ENCODE data around the gene SAMD1. TPM values are rescaled to one million over a fixed set of nuclear protein-coding genes. Genes with fewer than 3 reads are reported as not detected.
A peak's percentile ranks its signal among the peaks of the same experiment; 100 is the strongest.

Gene SAMD1
- total and polyA plus RNA-seq, 2 experiments from 2014 or later: 32.2 to 69.0 TPM

- H3K9me3 Mint-ChIP-seq: no peaks in the 10 kb centered on the region
- Histone ChIP-seq H3K4me2 (no peak overlapping the region), H3K36me3 (ENCODE audit: insufficient read depth) (no peaks in the 10 kb centered on the region), H4K20me1 (replicated peaks; ENCODE audit: insufficient read depth) (no peaks in the 10 kb centered on the region), H3K9me2 (ENCODE audit: insufficient read depth) (no peaks in the 10 kb centered on the region), H3F3A (replicated peaks; ENCODE audit: low read depth) (0 out of 2 replicates have a peak, but pooled peaks cover 14% of the 10 kb centered on the region), H3K79me2 (replicated peaks; ENCODE audit: insufficient read depth) (no peaks in the 10 kb centered on the region), H3K4me3 (no peak overlapping the region), H2AFZ (no peak overlapping the region), H3K27me3 (ENCODE audit: insufficient read depth) (no peaks in the 10 kb centered on the region), H3K4me1 (ENCODE audit: insufficient read depth) (no peaks in the 10 kb centered on the region), H3K27ac (ENCODE audit: low read depth) (no peak overlapping the region)
- no peaks in the 10 kb centered on the region for H3K27me3 Mint-ChIP-seq (ENCODE audit: insufficient read depth, low read depth, poor library complexity)
- H3K4me1 Mint-ChIP-seq: no peaks in the 10 kb centered on the region
- ATAC-seq (no peak), DNase-seq (ENCODE audit: low spot score) (no peak)
- no peak overlapping the region for H3K4me3 Mint-ChIP-seq
- no peak overlapping the region for H3K27ac Mint-ChIP-seq
- TF ChIP-seq EZH2phosphoT487 (IDR thresholded peaks at IDR 0.05; ENCODE audit: unreplicated experiment) (no peak), POLR2AphosphoS5 (IDR thresholded peaks at IDR 0.05; ENCODE audit: low read depth) (no peak), ZNF331 (CRISPR knock-in tag; IDR thresholded peaks at IDR 0.05; ENCODE audit: low read depth) (no peak)
- H3K36me3 Mint-ChIP-seq (ENCODE audit: low read depth): peaks cover 8% of the 10 kb centered on the region; the same call in 2 of the 3 replicates
Measured at GRCh38 chr19:14101003-14101545, 10.5 kb upstream of the SAMD1 start.

- H3K79me2 ChIP-seq (replicated peaks; ENCODE audit: insufficient read depth): no peaks in the 10 kb centered on the region
- H3K27ac ChIP-seq (ENCODE audit: low read depth): no peak overlapping the region
- Mint-ChIP-seq H3K27ac (no peak overlapping the region), H3K36me3 (ENCODE audit: low read depth) (peaks cover 20% of the 10 kb centered on the region; the same call in 2 of the 3 replicates), H3K9me3 (peaks cover 15% of the 10 kb centered on the region), H3K4me3 (no peak overlapping the region), H3K4me1 (no peaks in the 10 kb centered on the region), H3K27me3 (ENCODE audit: insufficient read depth, low read depth, poor library complexity) (peaks cover 8% of the 10 kb centered on the region)
- no peaks in the 10 kb centered on the region for H3K27me3 ChIP-seq (ENCODE audit: insufficient read depth)
- H2AFZ ChIP-seq: no peak overlapping the region
- DNase-seq (ENCODE audit: low spot score) (peak; percentile 72), ATAC-seq (peak; percentile 86)
- no peaks in the 10 kb centered on the region for H3K36me3 ChIP-seq (ENCODE audit: insufficient read depth)
- H3F3A ChIP-seq (replicated peaks; ENCODE audit: low read depth): 0 out of 2 replicates have a peak, but pooled peaks cover 17% of the 10 kb centered on the region
- H3K9me2 ChIP-seq (ENCODE audit: insufficient read depth): no peaks in the 10 kb centered on the region
- no peak overlapping the region for H3K4me2 ChIP-seq
- no peak overlapping the region for H3K4me3 ChIP-seq
- TF ChIP-seq ZNF114 (CRISPR knock-in tag; IDR thresholded peaks at IDR 0.05) (no peak), CTCF (conservative IDR thresholded peaks at IDR 0.05; ENCODE audit: low read depth in 2 of 2) (peak; percentile 48 to 73)
- H3K4me1 ChIP-seq (ENCODE audit: insufficient read depth): no peaks in the 10 kb centered on the region
- H4K20me1 ChIP-seq (replicated peaks; ENCODE audit: insufficient read depth): no peaks in the 10 kb centered on the region; the same call in 1 of the 2 replicates
Measured at GRCh38 chr19:14097532-14098151, 7.1 kb upstream of the SAMD1 start.

- Mint-ChIP-seq H3K27ac (0 out of 2 replicates have a peak overlapping the region, but pooled peaks have one; percentile 10), H3K9me3 (peaks cover 15% of the 10 kb centered on the region), H3K36me3 (ENCODE audit: low read depth) (peaks cover 20% of the 10 kb centered on the region), H3K4me3 (no peak overlapping the region), H3K4me1 (peaks cover 7% of the 10 kb centered on the region; the same call in 2 of the 3 replicates), H3K27me3 (ENCODE audit: insufficient read depth, low read depth, poor library complexity) (peaks cover 17% of the 10 kb centered on the region)
- no peak overlapping the region for H3K4me3 ChIP-seq
- no peak overlapping the region for H3K4me2 ChIP-seq
- ATAC-seq (peak; percentile 62), DNase-seq (ENCODE audit: low spot score) (peak; percentile 61)
- peaks cover 3% of the 10 kb centered on the region for H3K4me1 ChIP-seq (ENCODE audit: insufficient read depth)
- peak; percentile 41 to 73 for TF ChIP-seq CTCF (conservative IDR thresholded peaks at IDR 0.05; ENCODE audit: low read depth in 2 of 2)
- TF ChIP-seq NANOG (IDR thresholded peaks at IDR 0.05; ENCODE audit: borderline replicate concordance): no peak
- no peak for TF ChIP-seq JUNB (IDR thresholded peaks at IDR 0.05; ENCODE audit: unreplicated experiment)
- H3K9me2 ChIP-seq (ENCODE audit: insufficient read depth): no peaks in the 10 kb centered on the region
- H3K27me3 ChIP-seq (ENCODE audit: insufficient read depth): no peaks in the 10 kb centered on the region
- H2AFZ ChIP-seq: no peak overlapping the region
- no peak overlapping the region for H3K27ac ChIP-seq (ENCODE audit: low read depth)
- 0 out of 2 replicates have a peak, but pooled peaks cover 24% of the 10 kb centered on the region for H3F3A ChIP-seq (replicated peaks; ENCODE audit: low read depth)
- no peaks in the 10 kb centered on the region; the same call in 1 of the 2 replicates for H4K20me1 ChIP-seq (replicated peaks; ENCODE audit: insufficient read depth)
- H3K36me3 ChIP-seq (ENCODE audit: insufficient read depth): no peaks in the 10 kb centered on the region
- H3K79me2 ChIP-seq (replicated peaks; ENCODE audit: insufficient read depth): no peaks in the 10 kb centered on the region
Measured at GRCh38 chr19:14096272-14096992, 5.9 kb upstream of the SAMD1 start.
